Neural progenitor cell (in vitro differentiated cells): Measurements from ENCODE around the gene ARHGEF12.

Experiments
- CTCF ChIP-seq: fragments of 200-600 bp; sonication (generic); IDR thresholded peaks from 2 replicates; pipeline ENCODE4 v1.5.1; 2017; ENCODE audit warnings: antibody characterized with exemption, mild to moderate bottlenecking
- EZH2 ChIP-seq: fragments of 200-600 bp; sonication (generic); IDR thresholded peaks from 2 replicates; pipeline ENCODE4 v1.6.1; 2017; ENCODE audit warnings: antibody characterized with exemption, mild to moderate bottlenecking, moderate library complexity

- TF ChIP-seq CTCF: no peak
- no peak for TF ChIP-seq EZH2
These were observed 34.0 kb upstream of the ARHGEF12 start for GRCh38 chr11:120302001-120302805.
